HepG2 (cell line): ENCODE data around the gene STX8. TPM values are rescaled to one million over a fixed set of nuclear protein-coding genes. Genes with fewer than 3 reads are reported as not detected.

Experiments
- ATAC-seq: fragments of 200-7000 bp; cut with Tn5 transposase; 3 replicates; pipeline ENCODE4 v1.9.1; 2020; ENCODE audit warnings: mild to moderate bottlenecking, moderate library complexity
- BruUV-seq: library from RNA; stranded (reverse); fragments of 400-500 nt; replicated peaks from 2 replicates; lab custom pipeline; 2021; lab: Mats Ljungman, UMichigan
- CTCF ChIA-PET: fragments of 300-600 bp; formaldehyde crosslinking; extraction: SDS; loops from one replicate; lab custom pipeline; 2021; ENCODE audit warnings: low total read pairs, inconsistent platforms, low intra/inter-chr PET ratio; lab: Yijun Ruan, JAX
- POLR2A ChIA-PET: fragments of 350-600 bp; sonication (Branson Sonifier 250); formaldehyde crosslinking; loops from one replicate; lab custom pipeline; 2020; ENCODE audit warnings: antibody characterized with exemption, inconsistent platforms; lab: Yijun Ruan, JAX
- DNase-seq: peaks from one replicate; pipeline ENCODE4 v3.0.0-alpha.2; 2015; ENCODE audit warnings: low spot score
- FAIRE-seq: peaks from 3 replicates; lab custom pipeline; 2011; peaks lifted over from hg19 to GRCh38; lab: Jason Lieb, UNC
- H2AFZ ChIP-seq: one replicate; pipeline ENCODE4 v1.6.1; 2011; ENCODE audit warnings: low read length, inconsistent platforms
- H3K27ac ChIP-seq: fragments of 300-600 bp; 3 replicates; pipeline ENCODE4 v1.8.0; 2011; ENCODE audit warnings: mixed run types, mild to moderate bottlenecking, mixed read lengths, low read length, inconsistent platforms; ENCODE audit not compliant: insufficient read depth; ENCODE audit errors: extremely low read length
- H3K27me3 ChIP-seq, 2 experiments: fragments of 200-600 bp in 1 of 2; 2 replicates in 1 of 2; 3 replicates in 1 of 2; pipeline versions ENCODE4 v1.6.0 to v1.8.0; 2011; ENCODE audit warnings: low read length in 2 of 2, mild to moderate bottlenecking in 2 of 2, moderate library complexity in 2 of 2, inconsistent platforms in 1 of 2; ENCODE audit not compliant: insufficient read depth in 2 of 2, control insufficient read depth in 1 of 2
- H3K36me3 ChIP-seq, 2 experiments: fragments of 200-600 bp in 1 of 2; replicated peaks in 1 of 2; 2 replicates in 1 of 2; 3 replicates in 1 of 2; pipeline versions ENCODE4 v1.5.1 to v1.8.0; 2011; ENCODE audit warnings: low read length in 2 of 2, inconsistent platforms in 1 of 2; ENCODE audit not compliant: insufficient read depth in 2 of 2, control insufficient read depth in 1 of 2
- H3K4me1 ChIP-seq: 2 replicates; pipeline ENCODE4 v1.5.1; 2012; ENCODE audit warnings: low read length, inconsistent platforms; ENCODE audit not compliant: insufficient read depth
- H3K4me2 ChIP-seq: 2 replicates; pipeline ENCODE4 v1.6.0; 2011; ENCODE audit warnings: low read depth, low read length, inconsistent platforms
- H3K4me3 ChIP-seq, 3 experiments: fragments of 200-600 bp in 1 of 3; sonication (generic), shearing (Covaris generic) in 1 of 3; replicated peaks in 1 of 3; 2 replicates each; pipeline ENCODE4 v1.5.1; 2011 to 2016; ENCODE audit warnings: low read length in 3 of 3, inconsistent platforms in 2 of 3, low read depth in 2 of 3, mild to moderate bottlenecking in 2 of 3, control low read depth in 1 of 3, mixed read lengths in 1 of 3; ENCODE audit not compliant: insufficient read depth in 1 of 3
- H3K79me2 ChIP-seq: one replicate; pipeline ENCODE4 v1.6.1; 2011; ENCODE audit warnings: low read length, inconsistent platforms; ENCODE audit not compliant: insufficient read depth
- H3K9ac ChIP-seq: 2 replicates; pipeline ENCODE4 v1.6.0; 2011; ENCODE audit warnings: mild to moderate bottlenecking, low read depth, low read length, inconsistent platforms; ENCODE audit not compliant: insufficient read depth
- H3K9me3 ChIP-seq: 2 replicates; pipeline ENCODE4 v1.5.1; 2012; ENCODE audit warnings: mild to moderate bottlenecking, low read length
- H4K20me1 ChIP-seq: 2 replicates; pipeline ENCODE4 v1.6.0; 2011; ENCODE audit warnings: inconsistent platforms, mild to moderate bottlenecking, low read length, moderate library complexity; ENCODE audit not compliant: insufficient read depth
- CEBPG ChIP-seq: IDR thresholded peaks from 2 replicates; pipeline ENCODE4 v1.6.1; 2016
- FOXK1 ChIP-seq: sonication (generic); formaldehyde crosslinking; IDR thresholded peaks from 2 replicates; pipeline ENCODE4 v1.4.0; 2020; ENCODE audit warnings: low read depth, missing genetic modification reagents, borderline replicate concordance
- ZNF224 ChIP-seq: sonication (generic); formaldehyde crosslinking; IDR thresholded peaks from 2 replicates; pipeline ENCODE4 v1.5.0; 2020; ENCODE audit warnings: mild to moderate bottlenecking, missing genetic modification reagents
- ZNF672 ChIP-seq: sonication (generic); formaldehyde crosslinking; IDR thresholded peaks from 2 replicates; pipeline ENCODE4 v1.8.1; 2022; ENCODE audit warnings: missing genetic modification reagents
- ZNF720 ChIP-seq: sonication (generic); formaldehyde crosslinking; IDR thresholded peaks from 2 replicates; pipeline ENCODE4 v1.4.0; 2020; ENCODE audit warnings: missing genetic modification reagents
- ZNF775 ChIP-seq: sonication (generic); formaldehyde crosslinking; IDR thresholded peaks from 2 replicates; pipeline ENCODE4 v1.4.0; 2020; ENCODE audit warnings: missing genetic modification reagents, mild to moderate bottlenecking, moderate library complexity, borderline replicate concordance
- WGBS: methylation state at CpG from one replicate; pipeline ENCODE4 v1.1.6; 2017; ENCODE audit warnings: low lambda C conversion rate; 5-methylcytosine and 5-hydroxymethylcytosine counted together
- in situ Hi-C: cut with HindIII; loops from 2 replicates; pipeline ENCODE4 v1.10.0; 2017; ENCODE audit warnings: low pct_unique_long_range_greater_than_20kb; ENCODE audit not compliant: extremely low pct_ligation_motif_present
- intact Hi-C: fragments of 100-400 bp; cut with micrococcal nuclease; formaldehyde crosslinking; loops from one replicate; pipeline ENCODE4 v1.10.0; 2022; ENCODE audit not compliant: unreplicated experiment
- polyA plus RNA-seq, 8 experiments: library from polyadenylated mRNA; depleted of rRNA in 3 of 8; stranded (reverse) in 7 of 8; unstranded in 1 of 8; fragments of >200 nt; fragmentation: Illumina TruSeq in 4 of 8; extraction: Trizol in 4 of 8; gene quantifications; 2 replicates each; pipeline versions ENCODE4 v1.2.1 to v1.2.3, GENCODE V29; 2011 to 2016; ENCODE audit warnings: low read depth in 4 of 8, missing spikeins in 1 of 8, mixed read lengths in 1 of 8; ENCODE audit not compliant: insufficient read depth in 1 of 8
- total RNA-seq, 5 experiments: library from RNA; depleted of rRNA; stranded (reverse); fragments of >200 nt; fragmentation: Illumina TruSeq; extraction: Trizol; gene quantifications; 2 replicates each; pipeline ENCODE4 v1.2.3, GENCODE V29; 2016; ENCODE audit warnings: low read depth in 1 of 5
- TF ChIP-seq, protein P1 (sequence below): sonication (generic); formaldehyde crosslinking; IDR thresholded peaks from 2 replicates; pipeline ENCODE4 v1.5.0; 2020; ENCODE audit warnings: mild to moderate bottlenecking, missing genetic modification reagents
- TF ChIP-seq, protein P2 (sequence below): sonication (generic); formaldehyde crosslinking; IDR thresholded peaks from 2 replicates; pipeline ENCODE4 v1.5.0; 2020; ENCODE audit warnings: mild to moderate bottlenecking, missing genetic modification reagents, borderline replicate concordance
- TF ChIP-seq, protein P3 (sequence below): sonication (generic); formaldehyde crosslinking; IDR thresholded peaks from 2 replicates; pipeline ENCODE4 v1.5.1; 2020; ENCODE audit warnings: missing genetic modification reagents, mild to moderate bottlenecking, borderline replicate concordance

Gene STX8
- total and polyA plus RNA-seq, 2 of the 13 experiments (the other 11 are each of a cell fraction or from before 2014, with no cell fraction given), result 36.4 to 53.6 TPM

DNA sequence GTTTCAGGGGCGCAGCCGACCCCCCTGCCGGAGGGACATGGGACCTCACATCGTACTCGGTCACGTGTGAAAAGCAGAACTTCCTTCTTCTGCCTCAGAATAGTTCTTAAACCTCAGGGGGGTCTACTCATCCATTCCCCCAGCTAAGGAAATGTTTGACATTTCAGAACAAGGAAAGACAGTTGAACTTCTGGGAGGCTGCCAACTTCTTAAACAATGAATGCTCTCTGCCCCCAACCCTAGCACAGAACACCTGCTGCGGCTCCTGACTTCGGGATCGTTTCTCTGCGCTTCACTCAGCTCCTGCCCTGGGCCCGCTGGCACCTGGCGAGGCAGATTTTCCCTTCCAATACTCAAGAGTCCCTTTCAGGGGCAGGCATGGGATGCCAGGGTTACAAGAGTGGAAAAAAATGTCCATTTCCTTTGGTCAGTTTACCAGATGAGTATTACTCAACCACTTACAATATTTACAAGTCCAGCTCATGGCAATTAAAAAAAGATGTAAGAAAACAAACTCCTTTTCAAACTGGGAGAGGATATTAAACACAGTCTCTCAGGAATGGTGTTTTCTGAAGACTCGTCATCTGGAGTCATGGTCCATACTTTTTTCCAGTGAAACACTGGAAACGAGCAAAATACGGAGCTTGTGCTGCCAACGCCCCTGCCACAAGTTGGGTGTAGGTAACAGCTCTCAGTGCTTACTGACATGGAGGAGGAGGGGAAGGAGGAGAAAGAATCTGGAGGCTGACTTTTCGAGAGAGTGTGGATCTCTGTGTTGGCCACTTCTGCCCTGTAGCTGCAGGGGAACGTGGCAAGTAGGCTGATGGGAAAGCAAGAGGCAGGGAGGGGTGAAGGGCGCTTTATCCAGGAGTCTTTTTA is 318.6 kb downstream of the STX8 start:
- BruUV-seq, result no TSS peak
- ChIA-PET CTCF (no interaction called here), POLR2A (no interaction called here)
- Histone ChIP-seq H3K4me2 (peak overlapping the region; percentile 31; the same call in 1 of the 2 replicates), H3K27ac (no peak overlapping the region), H4K20me1 (no peaks in the 10 kb centered on the region), H3K79me2 (no peaks in the 10 kb centered on the region), H3K36me3 (no peaks in the 10 kb centered on the region), H3K27me3 (no peaks in the 10 kb centered on the region), H3K9me3 (no peaks in the 10 kb centered on the region), H3K4me1 (peaks cover 43% of the 10 kb centered on the region), H3K4me3 (no peak overlapping the region; a peak in 1 of 6 replicates), H3K9ac (no peak overlapping the region), H2AFZ (no peak overlapping the region)
- no peak for DNase-seq
- no peak for ATAC-seq
- in situ Hi-C loops (no loop called here), intact Hi-C loops (no loop called here)
- FAIRE-seq, result no peak
- 43% methylated on average over 14 of the region's 19 CpGs for WGBS
- no peak for TF ChIP-seq CEBPG (CRISPR knock-in tag)
- TF ChIP-seq ZNF720, result no peak
- TF ChIP-seq ZNF775 (CRISPR knock-in tag), result no peak
- TF ChIP-seq, protein P1, sequence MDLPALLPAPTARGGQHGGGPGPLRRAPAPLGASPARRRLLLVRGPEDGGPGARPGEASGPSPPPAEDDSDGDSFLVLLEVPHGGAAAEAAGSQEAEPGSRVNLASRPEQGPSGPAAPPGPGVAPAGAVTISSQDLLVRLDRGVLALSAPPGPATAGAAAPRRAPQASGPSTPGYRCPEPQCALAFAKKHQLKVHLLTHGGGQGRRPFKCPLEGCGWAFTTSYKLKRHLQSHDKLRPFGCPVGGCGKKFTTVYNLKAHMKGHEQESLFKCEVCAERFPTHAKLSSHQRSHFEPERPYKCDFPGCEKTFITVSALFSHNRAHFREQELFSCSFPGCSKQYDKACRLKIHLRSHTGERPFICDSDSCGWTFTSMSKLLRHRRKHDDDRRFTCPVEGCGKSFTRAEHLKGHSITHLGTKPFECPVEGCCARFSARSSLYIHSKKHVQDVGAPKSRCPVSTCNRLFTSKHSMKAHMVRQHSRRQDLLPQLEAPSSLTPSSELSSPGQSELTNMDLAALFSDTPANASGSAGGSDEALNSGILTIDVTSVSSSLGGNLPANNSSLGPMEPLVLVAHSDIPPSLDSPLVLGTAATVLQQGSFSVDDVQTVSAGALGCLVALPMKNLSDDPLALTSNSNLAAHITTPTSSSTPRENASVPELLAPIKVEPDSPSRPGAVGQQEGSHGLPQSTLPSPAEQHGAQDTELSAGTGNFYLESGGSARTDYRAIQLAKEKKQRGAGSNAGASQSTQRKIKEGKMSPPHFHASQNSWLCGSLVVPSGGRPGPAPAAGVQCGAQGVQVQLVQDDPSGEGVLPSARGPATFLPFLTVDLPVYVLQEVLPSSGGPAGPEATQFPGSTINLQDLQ (CRISPR knock-in tag), result no peak
- no peak for TF ChIP-seq ZNF224
- TF ChIP-seq, protein P2, sequence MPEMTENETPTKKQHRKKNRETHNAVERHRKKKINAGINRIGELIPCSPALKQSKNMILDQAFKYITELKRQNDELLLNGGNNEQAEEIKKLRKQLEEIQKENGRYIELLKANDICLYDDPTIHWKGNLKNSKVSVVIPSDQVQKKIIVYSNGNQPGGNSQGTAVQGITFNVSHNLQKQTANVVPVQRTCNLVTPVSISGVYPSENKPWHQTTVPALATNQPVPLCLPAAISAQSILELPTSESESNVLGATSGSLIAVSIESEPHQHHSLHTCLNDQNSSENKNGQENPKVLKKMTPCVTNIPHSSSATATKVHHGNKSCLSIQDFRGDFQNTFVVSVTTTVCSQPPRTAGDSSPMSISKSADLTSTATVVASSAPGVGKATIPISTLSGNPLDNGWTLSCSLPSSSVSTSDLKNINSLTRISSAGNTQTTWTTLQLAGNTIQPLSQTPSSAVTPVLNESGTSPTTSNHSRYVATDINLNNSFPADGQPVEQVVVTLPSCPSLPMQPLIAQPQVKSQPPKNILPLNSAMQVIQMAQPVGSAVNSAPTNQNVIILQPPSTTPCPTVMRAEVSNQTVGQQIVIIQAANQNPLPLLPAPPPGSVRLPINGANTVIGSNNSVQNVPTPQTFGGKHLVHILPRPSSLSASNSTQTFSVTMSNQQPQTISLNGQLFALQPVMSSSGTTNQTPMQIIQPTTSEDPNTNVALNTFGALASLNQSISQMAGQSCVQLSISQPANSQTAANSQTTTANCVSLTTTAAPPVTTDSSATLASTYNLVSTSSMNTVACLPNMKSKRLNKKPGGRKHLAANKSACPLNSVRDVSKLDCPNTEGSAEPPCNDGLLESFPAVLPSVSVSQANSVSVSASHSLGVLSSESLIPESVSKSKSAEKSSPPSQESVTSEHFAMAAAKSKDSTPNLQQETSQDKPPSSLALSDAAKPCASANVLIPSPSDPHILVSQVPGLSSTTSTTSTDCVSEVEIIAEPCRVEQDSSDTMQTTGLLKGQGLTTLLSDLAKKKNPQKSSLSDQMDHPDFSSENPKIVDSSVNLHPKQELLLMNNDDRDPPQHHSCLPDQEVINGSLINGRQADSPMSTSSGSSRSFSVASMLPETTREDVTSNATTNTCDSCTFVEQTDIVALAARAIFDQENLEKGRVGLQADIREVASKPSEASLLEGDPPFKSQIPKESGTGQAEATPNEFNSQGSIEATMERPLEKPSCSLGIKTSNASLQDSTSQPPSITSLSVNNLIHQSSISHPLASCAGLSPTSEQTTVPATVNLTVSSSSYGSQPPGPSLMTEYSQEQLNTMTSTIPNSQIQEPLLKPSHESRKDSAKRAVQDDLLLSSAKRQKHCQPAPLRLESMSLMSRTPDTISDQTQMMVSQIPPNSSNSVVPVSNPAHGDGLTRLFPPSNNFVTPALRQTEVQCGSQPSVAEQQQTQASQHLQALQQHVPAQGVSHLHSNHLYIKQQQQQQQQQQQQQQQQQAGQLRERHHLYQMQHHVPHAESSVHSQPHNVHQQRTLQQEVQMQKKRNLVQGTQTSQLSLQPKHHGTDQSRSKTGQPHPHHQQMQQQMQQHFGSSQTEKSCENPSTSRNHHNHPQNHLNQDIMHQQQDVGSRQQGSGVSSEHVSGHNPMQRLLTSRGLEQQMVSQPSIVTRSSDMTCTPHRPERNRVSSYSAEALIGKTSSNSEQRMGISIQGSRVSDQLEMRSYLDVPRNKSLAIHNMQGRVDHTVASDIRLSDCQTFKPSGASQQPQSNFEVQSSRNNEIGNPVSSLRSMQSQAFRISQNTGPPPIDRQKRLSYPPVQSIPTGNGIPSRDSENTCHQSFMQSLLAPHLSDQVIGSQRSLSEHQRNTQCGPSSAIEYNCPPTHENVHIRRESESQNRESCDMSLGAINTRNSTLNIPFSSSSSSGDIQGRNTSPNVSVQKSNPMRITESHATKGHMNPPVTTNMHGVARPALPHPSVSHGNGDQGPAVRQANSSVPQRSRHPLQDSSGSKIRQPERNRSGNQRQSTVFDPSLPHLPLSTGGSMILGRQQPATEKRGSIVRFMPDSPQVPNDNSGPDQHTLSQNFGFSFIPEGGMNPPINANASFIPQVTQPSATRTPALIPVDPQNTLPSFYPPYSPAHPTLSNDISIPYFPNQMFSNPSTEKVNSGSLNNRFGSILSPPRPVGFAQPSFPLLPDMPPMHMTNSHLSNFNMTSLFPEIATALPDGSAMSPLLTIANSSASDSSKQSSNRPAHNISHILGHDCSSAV, result no peak
- TF ChIP-seq ZNF672 (CRISPR knock-in tag), result no peak
- no peak for TF ChIP-seq FOXK1 (CRISPR knock-in tag)
- TF ChIP-seq, protein P3, sequence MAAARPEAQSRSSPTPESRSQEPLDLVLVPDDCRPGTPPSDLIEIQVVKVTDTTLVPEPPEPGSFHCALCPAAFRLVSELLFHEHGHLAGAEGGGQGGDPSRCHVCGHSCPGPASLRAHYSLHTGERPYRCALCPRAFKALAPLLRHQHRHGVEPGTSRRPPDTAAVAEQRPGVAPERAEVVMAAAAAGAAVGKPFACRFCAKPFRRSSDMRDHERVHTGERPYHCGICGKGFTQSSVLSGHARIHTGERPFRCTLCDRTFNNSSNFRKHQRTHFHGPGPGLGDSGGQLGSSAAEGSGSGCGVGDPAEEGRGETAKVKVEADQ (CRISPR knock-in tag), result no peak
